K562 (cell line): ENCODE measurements around the gene CIB1. TPM values are rescaled to one million over a fixed set of nuclear protein-coding genes. Genes with fewer than 3 reads are reported as not detected.

Source experiments
- CAMTA2 ChIP-seq: fragments of 250-450 bp; sonication (Bioruptor Pico); conservative IDR thresholded peaks from 2 replicates; pipeline ENCODE4 v1.5.1; 2022
- CREBBP ChIP-seq: IDR thresholded peaks from one replicate; pipeline ENCODE4 v1.6.1; 2012; ENCODE audit warnings: low read depth, mild to moderate bottlenecking, control low read depth, inconsistent platforms, low read length
- E2F5 ChIP-seq: sonication (generic); formaldehyde crosslinking; IDR thresholded peaks from 2 replicates; pipeline ENCODE4 v1.8.0; 2022; ENCODE audit warnings: mild to moderate bottlenecking, missing genetic modification reagents
- E4F1 ChIP-seq: fragments of 250-450 bp; sonication (Bioruptor Pico); IDR thresholded peaks from 2 replicates; pipeline ENCODE4 v1.5.0; 2021; ENCODE audit warnings: mild to moderate bottlenecking, borderline replicate concordance
- EP400 ChIP-seq: fragments of 450-650 bp; IDR thresholded peaks from 2 replicates; pipeline ENCODE4 v1.6.1; 2017; ENCODE audit warnings: antibody characterized with exemption, mild to moderate bottlenecking, moderate library complexity
- GABPA ChIP-seq: fragments of 200-800 bp; sonication (Bioruptor generic); conservative IDR thresholded peaks from 2 replicates; pipeline ENCODE4 v1.6.1; 2016; ENCODE audit warnings: low read depth, missing genetic modification characterization, missing compliant biosample characterization
- GTF2E2 ChIP-seq: fragments of 200-800 bp; sonication (Bioruptor generic); IDR thresholded peaks from 2 replicates; pipeline ENCODE4 v1.6.1; 2016; ENCODE audit warnings: missing genetic modification characterization, missing compliant biosample characterization
- KDM5B ChIP-seq: fragments of 200-600 bp; sonication (generic); IDR thresholded peaks from 2 replicates; pipeline ENCODE4 v1.6.1; 2012; ENCODE audit warnings: low read depth, mild to moderate bottlenecking, moderate library complexity, low read length, control low read depth, inconsistent platforms; ENCODE audit not compliant: insufficient replicate concordance
- PCBP1 ChIP-seq: fragments of 200-400 bp; formaldehyde crosslinking; IDR thresholded peaks from 2 replicates; pipeline ENCODE4 v1.6.1; 2018; ENCODE audit warnings: mild to moderate bottlenecking, low read depth, low read length; ENCODE audit not compliant: poor library complexity, severe bottlenecking
- PRPF4 ChIP-seq: fragments of 200-400 bp; formaldehyde crosslinking; IDR thresholded peaks from one replicate; pipeline ENCODE4 v1.6.1; 2017; ENCODE audit warnings: low read length, low read depth, mild to moderate bottlenecking; ENCODE audit not compliant: insufficient read depth, poor library complexity, severe bottlenecking
- STAG1 ChIP-seq: sonication (generic); formaldehyde crosslinking; IDR thresholded peaks from 2 replicates; pipeline ENCODE4 v1.5.0; 2020; ENCODE audit warnings: missing genetic modification reagents, borderline replicate concordance
- STAT5A ChIP-seq: IDR thresholded peaks from 2 replicates; pipeline ENCODE4 v1.6.1; 2012; ENCODE audit warnings: low read length, inconsistent platforms, borderline replicate concordance
- TAF7 ChIP-seq: fragments of 450-650 bp; IDR thresholded peaks from 2 replicates; pipeline ENCODE4 v1.6.1; 2016; ENCODE audit warnings: missing genetic modification characterization, missing compliant biosample characterization
- YBX1 ChIP-seq: fragments of 450-650 bp; IDR thresholded peaks from 2 replicates; pipeline ENCODE4 v1.7.1; 2016; ENCODE audit warnings: mild to moderate bottlenecking
- ZNF23 ChIP-seq: fragments of 250-450 bp; sonication (Bioruptor Pico); IDR thresholded peaks from 2 replicates; pipeline ENCODE4 v1.4.0; 2020; ENCODE audit warnings: mild to moderate bottlenecking
- ZNF277 ChIP-seq: fragments of 250-450 bp; sonication (Bioruptor Pico); IDR thresholded peaks from 2 replicates; pipeline ENCODE4 v1.8.0; 2022; ENCODE audit warnings: inconsistent platforms, mild to moderate bottlenecking, moderate library complexity, borderline replicate concordance
- ZNF384 ChIP-seq: IDR thresholded peaks from 2 replicates; pipeline ENCODE4 v1.6.1; 2012; ENCODE audit warnings: low read depth, low read length, improper control_type of control experiment
- ZNF436 ChIP-seq: fragments of 250-450, 450-650 bp; sonication (Bioruptor Pico); formaldehyde crosslinking; IDR thresholded peaks from 2 replicates; pipeline ENCODE4 v1.7.0; 2020; ENCODE audit warnings: mild to moderate bottlenecking
- ZNF444 ChIP-seq: fragments of 250-450 bp; sonication (Bioruptor Pico); IDR thresholded peaks from 2 replicates; pipeline ENCODE4 v1.4.0; 2020; ENCODE audit warnings: mild to moderate bottlenecking, moderate library complexity
- ZNF511 ChIP-seq: sonication (generic); formaldehyde crosslinking; IDR thresholded peaks from 2 replicates; pipeline ENCODE4 v1.8.0; 2022; ENCODE audit warnings: mild to moderate bottlenecking, missing genetic modification reagents
- ZNF512 ChIP-seq: IDR thresholded peaks from 2 replicates; pipeline ENCODE4 v1.6.1; 2016; ENCODE audit warnings: missing genetic modification characterization, missing compliant biosample characterization
- ZNF717 ChIP-seq: fragments of 250-450 bp; sonication (Bioruptor Pico); IDR thresholded peaks from 2 replicates; pipeline ENCODE4 v1.5.0; 2021
- polyA plus RNA-seq, 8 experiments: library from polyadenylated mRNA; depleted of rRNA in 4 of 8; stranded (reverse) in 5 of 8; unstranded in 3 of 8; fragments of >200 nt; fragmentation: Nextera tagmentation in 2 of 8; fragmentation: Illumina TruSeq in 1 of 8; extraction: Ambion mirVana in 2 of 8; extraction: Trizol in 1 of 8; gene quantifications; 2 replicates each; pipeline versions ENCODE4 v1.2.1 to v1.2.3, GENCODE V29; 2011 to 2014; ENCODE audit warnings: inconsistent platforms in 1 of 8, missing spikeins in 1 of 8
- total RNA-seq, 7 experiments: library from RNA; depleted of rRNA in 6 of 7; stranded (reverse); fragments of >200 nt in 6 of 7; fragmentation: Illumina TruSeq in 2 of 7; extraction: Trizol in 2 of 7; gene quantifications; 2 replicates each; pipeline versions ENCODE4 v1.2.1 to v1.2.3, GENCODE V29; 2011 to 2021; ENCODE audit warnings: low replicate concordance in 1 of 7

CIB1 gene
- total and polyA plus RNA-seq, 9 of the 15 experiments (the other 6 are each of a cell fraction or from before 2014, with no cell fraction given), result 14.9 to 136 (median 64.5) TPM

GRCh38 chr15:90265271-90266060, 31.7 kb upstream of the CIB1 start, which contains the start of gene NGRN (continued):
- TF ChIP-seq ZNF512 (tag), result no peak
- no peak for TF ChIP-seq YBX1
- TF ChIP-seq PRPF4, result no peak
- TF ChIP-seq ZNF511 (CRISPR knock-in tag), result no peak
- peak; percentile 97 for TF ChIP-seq GTF2E2 (tag)
- no peak for TF ChIP-seq STAG1 (CRISPR knock-in tag)
- TF ChIP-seq EP400, result peak; percentile 97
- TF ChIP-seq GABPA (tag), result peak; percentile 98
- TF ChIP-seq STAT5A, result no peak
- TF ChIP-seq CREBBP, result no peak
- TF ChIP-seq ZNF436 (CRISPR knock-in tag), result peak; percentile 25; the same call in 1 of the 2 replicates
- no peak for TF ChIP-seq ZNF23 (CRISPR knock-in tag)
- TF ChIP-seq ZNF277, result no peak
- TF ChIP-seq E2F5 (CRISPR knock-in tag), result no peak
- no peak for TF ChIP-seq ZNF717 (CRISPR knock-in tag)
- peak; percentile 92 for TF ChIP-seq KDM5B
- peak; percentile 93 for TF ChIP-seq TAF7 (tag)
- no peak for TF ChIP-seq ZNF444 (CRISPR knock-in tag)
- peak; percentile 70 for TF ChIP-seq PCBP1
- no peak for TF ChIP-seq E4F1 (CRISPR knock-in tag)
- no peak for TF ChIP-seq CAMTA2 (CRISPR knock-in tag)
- no peak for TF ChIP-seq ZNF384
